Esophagus squamous epithelium (tissue), 4 donors: ENCODE data around the gene DTNA.

Source experiments
- POLR2A ChIP-seq, 4 donors: fragments of 450-650 bp; IDR thresholded peaks; one replicate each; pipeline ENCODE4 v1.6.1; 2017; ENCODE audit warnings: antibody characterized with exemption in 4 of 4, mild to moderate bottlenecking in 4 of 4, moderate library complexity in 3 of 4
- TF ChIP-seq, protein P1 (sequence below), 6 experiments: fragments of 450-650 bp in 4 of 6; fragments of 200-600 bp in 2 of 6; sonication (generic) in 2 of 6; IDR thresholded peaks; one replicate each; pipeline ENCODE4 v1.5.1; 2016 to 2019; ENCODE audit warnings: antibody characterized with exemption in 6 of 6, mild to moderate bottlenecking in 4 of 6, moderate library complexity in 4 of 6

DNA sequence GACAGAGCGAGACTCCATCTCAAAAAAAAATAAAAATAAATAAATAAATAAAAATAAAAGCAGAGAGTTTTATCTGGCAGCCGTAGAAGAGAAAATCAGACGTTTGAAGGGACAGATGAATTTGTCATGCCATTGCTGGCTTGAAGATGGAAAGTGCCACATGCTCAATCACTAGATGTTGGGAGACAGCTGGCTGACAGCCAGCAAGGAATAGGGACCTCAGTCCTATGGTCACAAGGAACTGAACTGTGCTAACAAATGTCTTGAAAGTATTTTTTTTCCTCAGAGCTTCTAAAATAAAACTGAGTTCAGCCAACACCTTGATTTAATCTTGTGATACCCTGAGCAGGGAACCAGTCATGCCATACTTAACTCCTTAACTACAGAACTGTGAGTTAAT lies 65.4 kb downstream of the DTNA start:
- TF ChIP-seq, protein P1, sequence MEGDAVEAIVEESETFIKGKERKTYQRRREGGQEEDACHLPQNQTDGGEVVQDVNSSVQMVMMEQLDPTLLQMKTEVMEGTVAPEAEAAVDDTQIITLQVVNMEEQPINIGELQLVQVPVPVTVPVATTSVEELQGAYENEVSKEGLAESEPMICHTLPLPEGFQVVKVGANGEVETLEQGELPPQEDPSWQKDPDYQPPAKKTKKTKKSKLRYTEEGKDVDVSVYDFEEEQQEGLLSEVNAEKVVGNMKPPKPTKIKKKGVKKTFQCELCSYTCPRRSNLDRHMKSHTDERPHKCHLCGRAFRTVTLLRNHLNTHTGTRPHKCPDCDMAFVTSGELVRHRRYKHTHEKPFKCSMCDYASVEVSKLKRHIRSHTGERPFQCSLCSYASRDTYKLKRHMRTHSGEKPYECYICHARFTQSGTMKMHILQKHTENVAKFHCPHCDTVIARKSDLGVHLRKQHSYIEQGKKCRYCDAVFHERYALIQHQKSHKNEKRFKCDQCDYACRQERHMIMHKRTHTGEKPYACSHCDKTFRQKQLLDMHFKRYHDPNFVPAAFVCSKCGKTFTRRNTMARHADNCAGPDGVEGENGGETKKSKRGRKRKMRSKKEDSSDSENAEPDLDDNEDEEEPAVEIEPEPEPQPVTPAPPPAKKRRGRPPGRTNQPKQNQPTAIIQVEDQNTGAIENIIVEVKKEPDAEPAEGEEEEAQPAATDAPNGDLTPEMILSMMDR (IDR thresholded peaks at IDR 0.05): no peak
- no peak for TF ChIP-seq POLR2A (IDR thresholded peaks at IDR 0.05)
